Measurements from ENCODE around the gene ZNF324B. TPM values are rescaled to one million over a fixed set of nuclear protein-coding genes. Genes with fewer than 3 reads are reported as not detected.
"Not testable (repeated sequence)": the region's sequence is repeated elsewhere in the genome, so short reads cannot be mapped to it uniquely, and the experiment has no call there.

ZNF324B gene
- total RNA-seq, 2 experiments from 2014 or later, result 11.2 to 12.4 TPM

DNA sequence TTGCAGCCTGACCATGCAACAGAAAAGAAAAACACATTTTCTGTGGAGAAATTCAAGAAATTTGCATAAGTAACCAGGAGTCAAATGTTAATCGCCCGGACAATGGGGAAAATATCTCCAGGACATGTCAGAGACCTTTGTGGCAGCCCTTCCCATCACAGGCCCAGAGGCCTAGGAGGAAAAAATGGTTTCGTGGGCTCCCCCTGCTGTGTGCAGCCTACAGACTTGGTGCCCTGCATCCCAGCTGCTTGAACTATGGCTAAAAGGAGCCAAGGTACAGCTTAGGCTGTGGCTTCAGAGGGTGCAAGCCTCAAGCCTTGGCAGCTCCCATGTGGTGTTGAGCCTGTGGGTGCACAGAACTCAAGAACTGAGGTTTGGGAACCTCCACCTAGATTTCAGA lies 2.6 kb upstream of the ZNF324B start:
- CTCF ChIA-PET, POLR2A ChIA-PET: not testable (repeated sequence)

DNA sequence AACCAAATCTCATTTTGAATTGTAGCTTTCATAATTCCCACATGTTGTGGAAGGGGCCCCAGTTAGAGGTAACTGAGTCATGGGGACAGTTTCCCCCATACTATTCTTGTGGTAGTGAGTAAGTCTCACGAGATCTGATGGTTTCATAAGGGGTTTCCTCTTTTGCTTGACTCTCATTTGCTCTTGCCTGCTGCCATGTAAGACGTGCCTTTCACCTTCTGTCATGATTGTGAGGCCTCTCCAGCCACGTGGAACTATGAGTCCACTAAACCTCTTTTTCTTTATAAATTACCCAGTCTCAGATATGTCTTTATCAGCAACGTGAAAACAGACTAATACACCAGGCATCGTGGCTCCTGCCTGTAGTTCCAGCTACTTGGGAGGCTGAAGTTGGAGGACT lies 1.4 kb upstream of the ZNF324B start:
- ChIA-PET CTCF (interaction anchor here (0.6 kb wide), 1 partner anchor 127 kb away, joined by 5 read pairs; no protein-coding TSS in a partner anchor), POLR2A (interaction anchor here (0.5 kb wide), 1 partner anchor 11 kb away, joined by 4 read pairs; no protein-coding TSS in a partner anchor)

DNA sequence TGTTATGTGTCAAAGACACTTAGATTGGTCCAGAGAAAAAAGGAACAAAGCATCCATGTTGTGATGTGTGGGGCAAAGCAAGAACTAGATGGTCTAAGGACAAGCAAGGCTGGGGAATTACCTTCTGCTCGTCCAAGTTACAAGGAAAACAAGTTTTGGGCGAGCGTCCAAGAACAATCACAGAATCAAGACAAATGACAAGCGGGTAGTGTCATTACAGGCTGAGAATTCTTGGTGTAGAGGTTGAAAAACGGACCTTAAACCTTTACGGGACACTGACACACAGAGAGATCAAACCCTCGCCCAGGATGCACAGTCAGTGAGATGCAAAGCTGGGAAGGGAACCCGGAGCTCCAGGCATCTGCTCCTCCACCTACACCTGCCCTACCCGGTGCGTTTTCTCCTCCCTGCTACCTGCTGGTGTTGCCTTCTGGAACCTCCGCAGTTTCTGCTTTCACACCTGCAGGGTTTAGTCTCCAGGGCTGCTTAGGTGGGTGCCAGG lies 515 bp upstream of the ZNF324B start:
- ChIA-PET CTCF (interaction anchor here (0.8 to 1.5 kb wide), 2 partner anchors 10 kb away, joined by 3 read pairs; partner anchors contain the start of gene ZNF132), POLR2A (interaction anchor here (1.0 kb wide), 1 partner anchor 11 kb away, joined by 3 read pairs; the partner anchor contains the start of gene ZNF132)

- ChIA-PET POLR2A (no interaction called here), CTCF (no interaction called here)
Measured at GRCh38 chr19:58453743-58454142, 2.3 kb downstream of the ZNF324B start.

DNA sequence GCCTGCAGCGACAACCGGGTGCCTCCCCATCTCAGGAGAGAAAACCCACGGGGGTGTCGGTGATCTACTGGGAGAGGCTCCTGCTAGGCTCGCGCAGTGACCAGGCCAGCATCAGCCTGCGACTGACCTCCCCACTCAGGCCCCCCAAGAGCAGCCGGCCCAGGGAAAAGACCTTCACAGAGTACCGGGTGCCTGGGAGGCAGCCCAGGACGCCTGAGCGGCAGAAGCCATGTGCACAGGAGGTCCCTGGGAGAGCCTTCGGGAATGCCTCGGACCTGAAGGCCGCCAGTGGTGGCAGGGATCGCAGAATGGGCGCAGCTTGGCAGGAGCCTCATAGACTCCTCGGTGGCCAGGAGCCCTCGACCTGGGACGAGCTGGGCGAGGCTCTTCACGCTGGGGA lies 3.9 kb downstream of the ZNF324B start:
- ChIA-PET POLR2A (no interaction called here), CTCF (no interaction called here)

- ChIA-PET CTCF (no interaction called here), POLR2A (no interaction called here)
Measured at GRCh38 chr19:58456111-58456510, 4.7 kb downstream of the ZNF324B start.

GRCh38 chr19:58460039-58460438 lies 8.6 kb downstream of the ZNF324B start:
- POLR2A ChIA-PET, result no interaction called here

DNA sequence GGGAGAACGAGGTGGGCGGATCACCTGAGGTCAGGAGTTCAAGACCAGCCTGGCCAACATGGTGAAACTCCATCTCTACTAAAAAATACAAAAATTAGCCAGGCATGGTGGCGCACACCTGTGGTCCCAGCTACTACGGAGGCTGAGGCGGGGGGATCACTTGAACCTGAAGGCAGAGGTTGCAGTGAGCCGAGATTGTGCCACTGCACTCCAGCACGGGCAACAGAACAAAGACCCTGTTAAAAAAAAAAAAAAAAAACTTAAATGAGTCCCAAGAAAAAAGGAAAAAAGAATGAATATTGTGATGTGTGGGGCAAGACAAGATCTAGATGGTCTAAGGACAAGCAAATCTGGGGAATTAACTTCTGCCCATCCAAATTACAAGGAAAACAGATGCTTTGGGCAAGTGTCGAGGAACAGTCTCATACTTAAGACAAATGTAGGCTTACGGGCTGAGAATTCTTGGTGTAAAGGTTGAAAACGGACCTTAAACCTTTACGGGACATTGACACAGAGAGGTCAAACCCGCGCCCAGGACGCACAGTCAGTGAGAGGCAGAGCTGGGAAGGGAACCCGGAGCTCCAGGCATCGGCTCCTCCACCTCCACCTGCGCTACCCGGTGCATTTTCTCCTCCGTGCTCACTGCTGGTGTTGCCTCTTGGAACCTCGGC lies 14.8 kb downstream of the ZNF324B start:
- ChIA-PET CTCF (no interaction called here), POLR2A (no interaction called here)

More at GRCh38 chr19:58460039-58460438, 8.6 kb downstream of the ZNF324B start:
- CTCF ChIA-PET, result interaction anchor here (1.0 kb wide), 1 partner anchor 8 kb away, joined by 3 read pairs; the partner anchor contains the start of gene ZNF324B

DNA sequence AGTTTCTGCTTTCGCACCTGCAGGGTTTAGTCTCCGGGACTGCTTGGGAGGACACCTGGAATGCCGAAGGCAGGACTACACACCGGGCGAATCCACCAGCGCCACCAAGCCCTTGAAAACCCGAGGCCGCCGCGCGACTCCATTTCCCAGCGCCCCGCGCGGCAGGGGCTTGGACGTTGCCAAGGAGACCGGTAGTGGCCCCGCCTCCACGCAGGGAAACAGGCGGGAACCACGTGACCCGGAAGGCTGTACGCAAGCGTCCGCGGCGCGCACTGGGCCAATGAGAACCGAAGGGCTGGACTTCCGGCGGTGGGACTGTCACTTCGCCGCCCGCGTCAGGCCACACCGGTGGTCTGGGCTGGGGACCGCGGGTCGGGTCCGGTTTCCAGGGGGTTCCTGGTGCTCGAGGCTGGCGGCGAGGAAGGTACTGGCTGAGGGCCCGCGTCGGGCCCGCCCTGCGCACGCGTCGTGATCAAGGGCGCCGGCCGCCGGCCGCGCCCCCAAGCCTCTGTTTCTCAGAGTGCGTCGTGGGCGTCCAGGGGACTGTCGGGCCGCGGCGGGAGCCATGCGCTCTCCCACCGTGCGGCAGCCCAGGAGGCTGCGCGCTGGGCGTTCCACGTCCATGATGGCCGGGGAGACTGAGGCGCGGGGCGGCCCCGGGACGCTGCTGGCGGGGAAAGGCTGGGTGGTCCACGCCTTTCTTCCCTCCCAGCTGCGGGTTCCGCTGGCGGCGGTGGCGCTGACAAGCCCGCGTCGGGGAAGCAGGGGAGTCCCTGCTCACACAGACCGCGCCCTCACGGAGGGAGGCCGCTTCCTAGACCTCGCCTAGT lies 15.6 kb downstream of the ZNF324B start, which contains the start of gene ZNF324:
ZNF324 (plus strand) TSS at position 321 of the 830 bp plus-strand sequence. CDS start 2,106 bp downstream, outside the sequence.
- POLR2A ChIA-PET, result no interaction called here
- CTCF ChIA-PET, result no interaction called here

- ChIA-PET POLR2A (interaction anchor here (0.6 kb wide), 1 partner anchor 25 kb away, joined by 4 read pairs; no protein-coding TSS in a partner anchor), CTCF (interaction anchor here (1.5 kb wide), 1 partner anchor 51 kb away, joined by 3 read pairs; no protein-coding TSS in a partner anchor)
Measured at GRCh38 chr19:58468216-58468839, 16.9 kb downstream of the ZNF324B start.

- CTCF ChIA-PET, result interaction anchor here (1.2 to 1.5 kb wide), 2 partner anchors 20 to 50 kb away, joined by 3 read pairs; no protein-coding TSS in a partner anchor
- POLR2A ChIA-PET, result no interaction called here
Measured at GRCh38 chr19:58469241-58470013, 18.0 kb downstream of the ZNF324B start.

DNA sequence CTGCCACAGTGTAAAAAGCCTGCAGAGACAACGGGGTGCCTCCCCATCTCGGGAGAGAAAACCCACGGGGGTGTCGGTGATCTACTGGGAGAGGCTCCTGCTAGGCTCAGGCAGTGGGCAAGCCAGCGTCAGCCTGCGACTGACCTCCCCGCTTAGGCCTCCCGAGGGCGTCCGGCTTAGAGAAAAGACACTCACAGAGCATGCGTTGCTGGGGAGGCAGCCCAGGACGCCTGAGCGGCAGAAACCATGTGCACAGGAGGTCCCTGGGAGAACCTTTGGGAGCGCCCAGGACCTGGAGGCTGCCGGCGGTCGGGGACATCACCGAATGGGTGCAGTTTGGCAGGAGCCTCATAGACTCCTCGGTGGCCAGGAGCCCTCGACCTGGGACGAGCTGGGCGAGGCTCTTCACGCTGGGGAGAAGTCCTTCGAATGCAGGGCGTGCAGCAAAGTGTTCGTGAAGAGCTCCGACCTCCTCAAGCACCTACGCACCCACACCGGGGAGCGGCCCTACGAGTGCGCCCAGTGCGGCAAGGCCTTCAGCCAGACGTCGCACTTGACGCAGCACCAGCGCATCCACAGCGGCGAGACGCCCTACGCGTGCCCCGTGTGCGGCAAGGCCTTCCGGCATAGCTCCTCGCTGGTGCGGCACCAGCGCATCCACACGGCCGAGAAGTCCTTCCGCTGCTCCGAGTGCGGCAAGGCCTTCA lies 19.6 kb downstream of the ZNF324B start:
- CTCF ChIA-PET, POLR2A ChIA-PET: not testable (repeated sequence)

GRCh38 chr19:58471736-58472135 lies 20.3 kb downstream of the ZNF324B start:
- ChIA-PET CTCF (interaction anchor here (0.6 kb wide), 1 partner anchor 69 kb away, joined by 5 read pairs; no protein-coding TSS in a partner anchor), POLR2A (no interaction called here)

DNA sequence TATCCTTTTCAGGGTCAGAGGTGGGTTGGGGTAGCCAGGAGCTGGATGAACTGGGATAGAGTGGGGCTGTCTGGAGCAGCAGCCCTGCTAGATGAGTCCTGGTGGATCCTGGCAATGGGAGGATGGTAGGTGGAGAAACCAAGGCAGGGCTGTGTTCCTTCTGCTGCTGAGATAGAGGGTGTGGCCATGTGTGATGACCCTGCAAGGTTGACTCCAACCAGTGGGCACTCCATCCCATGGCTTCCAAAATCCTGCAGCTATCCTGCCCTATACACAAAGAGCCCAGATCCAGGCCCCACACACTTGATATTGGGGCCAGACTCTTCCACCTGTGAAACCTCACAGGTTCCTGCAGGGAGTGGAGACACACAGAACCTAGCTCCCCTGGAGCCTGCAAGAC lies 22.4 kb downstream of the ZNF324B start:
- ChIA-PET CTCF (no interaction called here), POLR2A (interaction anchor here (0.6 to 1.0 kb wide), 2 partner anchors 11 to 15 kb away, joined by 3 read pairs; no protein-coding TSS in a partner anchor)

DNA sequence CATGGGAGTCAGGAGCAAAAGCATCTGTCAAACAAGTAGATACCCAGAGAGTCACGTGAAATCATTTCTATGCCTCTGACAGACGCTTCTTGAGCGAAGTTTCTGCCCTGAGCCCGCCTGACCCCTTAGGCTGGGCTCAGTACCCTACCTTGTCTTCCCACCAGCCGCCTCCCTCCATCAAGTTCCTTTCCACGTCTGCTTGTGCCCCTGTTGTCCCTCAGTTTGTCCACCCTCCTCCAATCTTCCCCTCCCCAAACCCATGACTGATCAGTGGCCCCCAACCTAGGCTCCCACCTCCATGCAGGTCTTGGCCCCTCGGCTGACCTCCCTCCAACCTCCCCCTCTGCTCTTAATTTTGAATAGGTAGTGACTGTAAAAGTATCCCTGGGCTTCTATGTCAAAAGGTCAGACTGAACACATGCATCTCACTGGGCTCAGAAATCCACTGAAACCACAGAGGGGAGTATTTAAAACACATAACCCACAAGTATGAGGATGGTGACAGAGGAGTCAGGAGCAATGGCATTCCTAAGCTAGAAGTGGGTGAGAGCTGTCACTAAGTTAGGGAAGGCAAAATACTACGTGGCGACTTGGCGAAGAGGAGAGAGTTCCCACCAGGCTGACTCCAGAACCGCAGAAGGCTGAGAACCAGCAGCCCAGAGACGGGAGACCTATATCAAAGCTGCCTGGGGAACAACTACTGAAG lies 23.0 kb downstream of the ZNF324B start:
- CTCF ChIA-PET, result interaction anchor here (1.1 kb wide), 1 partner anchor 104 kb away, joined by 3 read pairs; no protein-coding TSS in a partner anchor
- POLR2A ChIA-PET, result interaction anchor here (0.6 to 2.2 kb wide), 3 partner anchors 12 to 16 kb away, joined by 3 to 13 read pairs (median 3); no protein-coding TSS in a partner anchor

DNA sequence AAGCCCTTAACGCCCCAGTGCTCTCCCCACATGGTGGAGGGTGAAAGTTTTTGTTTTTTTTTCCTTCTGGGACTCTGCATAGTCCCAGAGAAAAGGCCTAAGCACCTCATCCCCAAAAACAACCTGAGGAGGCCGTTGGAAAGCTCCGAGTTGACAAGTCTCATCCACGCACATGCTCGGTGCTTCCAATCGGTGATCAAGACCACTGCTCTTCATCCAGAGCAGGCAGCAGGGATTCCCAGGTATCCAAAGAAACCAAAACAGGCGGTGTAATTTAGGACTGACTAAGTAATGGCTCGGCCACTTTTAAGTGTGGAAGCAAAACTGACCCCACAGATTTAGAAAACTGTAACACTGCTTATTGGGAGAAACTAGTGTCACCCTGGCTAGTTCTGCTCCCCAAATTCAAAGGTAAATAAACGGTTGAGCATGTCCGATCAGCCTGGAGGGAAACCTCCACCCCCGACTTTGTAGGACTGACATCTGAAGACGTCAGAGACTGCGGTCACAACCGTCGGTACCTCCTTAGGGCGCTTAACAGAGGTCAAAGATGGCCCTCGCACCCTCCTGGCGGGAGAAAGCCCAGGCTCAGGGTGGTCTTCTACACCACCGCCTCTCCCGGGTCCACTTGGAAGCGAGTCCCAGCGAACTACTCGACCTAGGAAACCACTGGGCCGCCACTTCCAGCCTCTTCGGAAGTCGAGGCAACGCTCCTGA lies 23.7 kb downstream of the ZNF324B start:
- CTCF ChIA-PET, result interaction anchor here (1.1 kb wide), 1 partner anchor 103 kb away, joined by 3 read pairs; no protein-coding TSS in a partner anchor

More for the DNA sequence above, 23.7 kb downstream of the ZNF324B start:
- POLR2A ChIA-PET, result interaction anchor here (0.5 to 2.2 kb wide), 4 partner anchors 15 to 100 kb away, joined by 3 to 13 read pairs (median 6); partner anchors contain the start of gene ZNF584

Measured in activated CD8-positive, alpha-beta memory T cell treated with anti-CD3 and anti-CD28 coated beads for 36 hours (primary cell).